Measurements from ENCODE around the gene KPNA6.
"Not testable (repeated sequence)": the region's sequence is repeated elsewhere in the genome, so short reads cannot be mapped to it uniquely, and the experiment has no call there.

Gene KPNA6

GRCh38 chr1:32107742-32108661, at the start of gene KPNA6:
Gene KPNA6, plus strand, starts transcription at chr1:32108056. Its CDS starts 75 bp downstream, at chr1:32108131.
- peak; percentile 77 to 80 for DNase-seq (ENCODE audit: low read depth in 2 of 2)

DNA sequence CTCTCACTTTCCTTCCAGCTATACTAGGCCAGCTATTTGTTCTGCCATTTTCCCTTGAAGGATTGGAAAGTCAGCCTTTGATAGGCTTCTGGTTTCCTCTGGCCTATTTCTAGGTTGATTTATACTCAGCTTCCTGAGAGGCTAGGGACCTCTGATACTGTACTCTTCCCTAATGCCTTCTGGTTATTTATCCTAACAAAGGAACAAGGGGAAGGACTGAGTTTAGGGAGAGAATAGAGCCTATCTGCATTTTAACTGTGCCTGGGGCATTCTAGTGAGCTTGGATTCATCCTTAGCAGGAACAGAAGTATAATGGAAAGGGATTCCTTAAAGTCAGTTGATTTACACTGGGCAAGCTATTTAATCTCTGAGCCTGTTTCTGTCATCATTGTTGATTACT, 46.9 kb upstream of the KPNA6 start:
- no peak for DNase-seq (ENCODE audit: low read depth in 2 of 2)

DNA sequence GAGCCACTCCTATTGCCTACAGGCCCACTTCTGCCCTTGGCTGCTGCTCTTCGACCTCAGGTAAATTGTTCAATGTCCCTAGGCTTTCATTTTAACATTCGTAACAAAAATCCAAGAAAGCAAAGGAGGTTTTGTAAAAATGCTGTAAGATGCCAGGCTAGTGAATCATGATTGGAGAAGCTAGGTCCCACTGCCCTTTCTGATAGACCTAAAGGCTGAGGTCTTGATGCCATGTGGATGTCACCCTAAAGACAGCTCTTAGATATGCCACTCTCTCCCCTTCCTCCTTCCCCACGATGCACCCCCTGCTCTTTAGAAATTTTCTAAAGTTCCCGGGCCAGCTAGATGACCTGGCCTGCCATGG, 45.0 kb upstream of the KPNA6 start:
- DNase-seq (ENCODE audit: low read depth in 2 of 2), result no peak

- no peak for DNase-seq (ENCODE audit: low read depth in 2 of 2)
Observed at GRCh38 chr1:32063261-32063681, 44.6 kb upstream of the KPNA6 start.

DNA sequence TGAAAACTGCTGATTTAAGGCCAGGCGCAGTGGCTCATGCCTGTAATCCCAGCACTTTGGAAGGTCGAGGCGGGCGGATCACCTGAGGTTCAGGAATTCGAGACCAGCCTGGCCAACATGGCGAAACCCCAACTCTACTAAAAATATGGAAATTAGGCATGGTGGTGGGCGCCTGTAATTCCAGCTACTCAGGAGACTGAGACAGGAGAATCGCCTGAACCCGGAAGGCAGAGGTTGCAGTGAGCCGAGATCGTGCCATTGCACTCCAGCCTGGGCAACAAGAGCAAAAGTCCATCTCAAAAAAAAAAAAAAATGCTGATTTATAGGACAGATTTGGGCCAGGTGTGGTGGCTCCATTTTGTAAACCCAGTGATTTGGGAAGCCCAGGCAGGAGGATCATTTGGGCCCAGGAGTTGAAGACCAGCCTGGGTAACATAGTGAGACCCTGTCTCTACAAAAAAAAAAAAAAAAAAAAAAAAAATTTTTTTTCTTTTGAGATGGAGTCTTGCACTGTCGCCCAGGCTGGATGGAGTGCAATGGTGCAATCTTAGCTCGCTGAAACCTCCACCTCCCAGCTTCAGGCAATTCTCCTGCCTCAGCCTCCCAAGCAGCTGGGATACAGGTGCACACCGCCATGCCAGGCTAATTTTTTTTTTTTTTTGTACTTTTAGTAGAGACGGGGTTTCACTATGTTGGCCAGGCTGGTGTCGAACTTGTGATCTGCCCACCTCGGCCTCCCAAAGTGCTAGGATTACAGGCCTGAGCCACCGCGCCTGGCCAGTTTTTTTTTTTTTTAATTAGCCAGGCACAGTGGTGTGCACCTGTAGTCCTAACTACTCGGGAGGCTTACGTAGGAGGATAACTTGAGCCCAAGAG, 42.0 kb upstream of the KPNA6 start:
- not testable (repeated sequence) for DNase-seq (ENCODE audit: low read depth in 2 of 2)

DNA sequence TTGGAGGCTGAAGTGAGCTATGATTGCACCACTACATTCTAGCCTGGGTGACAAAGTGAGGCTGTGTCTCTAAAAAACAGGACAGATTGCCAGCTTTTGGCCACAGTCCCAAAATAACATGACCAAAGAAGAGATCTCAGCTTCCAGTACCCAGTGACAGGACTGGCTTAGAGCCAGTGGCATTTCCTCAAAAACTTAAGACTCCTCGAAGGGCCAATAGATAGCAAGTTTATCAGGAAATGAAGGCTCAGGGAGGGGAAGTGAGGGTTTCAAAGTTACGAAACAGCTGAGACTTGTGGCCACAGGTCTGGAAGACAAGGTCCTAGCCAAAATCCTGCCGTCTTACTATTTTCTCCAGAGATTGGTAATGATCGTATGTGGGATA, 41.4 kb upstream of the KPNA6 start:
- DNase-seq (ENCODE audit: low read depth in 2 of 2), result no peak

GRCh38 chr1:32068957-32069588, 38.8 kb upstream of the KPNA6 start:
- no peak for DNase-seq (ENCODE audit: low read depth in 2 of 2)

DNA sequence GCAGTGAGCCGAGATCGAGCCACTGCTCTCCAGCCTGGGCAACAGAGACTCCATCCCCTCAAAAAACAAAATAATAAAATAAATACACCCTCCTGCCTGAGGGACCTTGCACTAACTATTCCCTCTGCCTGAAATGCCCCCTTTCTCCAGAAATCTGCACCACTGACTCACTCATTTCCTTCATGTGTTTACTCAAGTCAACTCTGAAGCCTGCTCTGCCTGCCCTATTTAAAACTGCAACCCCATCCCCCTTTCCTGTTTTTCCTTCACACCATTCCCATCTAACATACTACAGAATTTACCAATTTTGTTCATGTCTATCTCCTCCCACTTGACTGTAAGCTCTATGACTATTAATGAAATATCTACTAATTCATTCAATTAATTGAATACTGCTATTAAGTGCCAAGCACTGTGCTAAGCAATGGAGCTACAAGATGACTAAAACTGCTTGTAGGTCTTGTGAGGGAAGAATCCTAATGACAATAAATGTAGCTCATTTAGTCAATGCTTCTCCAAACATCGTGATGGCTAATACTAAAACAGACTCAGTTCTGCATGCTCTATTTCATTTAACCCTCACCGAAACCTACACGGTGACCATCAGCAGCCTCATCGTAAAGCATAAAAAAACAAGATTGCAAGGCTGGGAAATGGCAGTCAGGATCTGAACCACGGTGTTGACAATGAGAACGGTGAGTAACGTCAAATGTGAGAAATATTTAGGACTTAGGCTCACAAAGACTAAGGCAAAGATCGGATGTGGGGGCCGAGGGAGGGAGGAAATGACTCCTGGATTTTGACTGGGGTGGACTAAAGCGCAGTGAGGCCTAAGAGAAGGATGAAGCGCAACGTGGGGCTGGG, 35.9 kb upstream of the KPNA6 start:
- no peak for DNase-seq (ENCODE audit: low read depth in 2 of 2)

- peak; percentile 90 to 93 for DNase-seq (ENCODE audit: low read depth in 2 of 2)
Observed at GRCh38 chr1:32072622-32073298, 35.1 kb upstream of the KPNA6 start, which contains the start of gene TMEM39B. Gene TMEM39B, plus strand, starts transcription at chr1:32072939. Its CDS starts 109 bp downstream, at chr1:32073048.

DNA sequence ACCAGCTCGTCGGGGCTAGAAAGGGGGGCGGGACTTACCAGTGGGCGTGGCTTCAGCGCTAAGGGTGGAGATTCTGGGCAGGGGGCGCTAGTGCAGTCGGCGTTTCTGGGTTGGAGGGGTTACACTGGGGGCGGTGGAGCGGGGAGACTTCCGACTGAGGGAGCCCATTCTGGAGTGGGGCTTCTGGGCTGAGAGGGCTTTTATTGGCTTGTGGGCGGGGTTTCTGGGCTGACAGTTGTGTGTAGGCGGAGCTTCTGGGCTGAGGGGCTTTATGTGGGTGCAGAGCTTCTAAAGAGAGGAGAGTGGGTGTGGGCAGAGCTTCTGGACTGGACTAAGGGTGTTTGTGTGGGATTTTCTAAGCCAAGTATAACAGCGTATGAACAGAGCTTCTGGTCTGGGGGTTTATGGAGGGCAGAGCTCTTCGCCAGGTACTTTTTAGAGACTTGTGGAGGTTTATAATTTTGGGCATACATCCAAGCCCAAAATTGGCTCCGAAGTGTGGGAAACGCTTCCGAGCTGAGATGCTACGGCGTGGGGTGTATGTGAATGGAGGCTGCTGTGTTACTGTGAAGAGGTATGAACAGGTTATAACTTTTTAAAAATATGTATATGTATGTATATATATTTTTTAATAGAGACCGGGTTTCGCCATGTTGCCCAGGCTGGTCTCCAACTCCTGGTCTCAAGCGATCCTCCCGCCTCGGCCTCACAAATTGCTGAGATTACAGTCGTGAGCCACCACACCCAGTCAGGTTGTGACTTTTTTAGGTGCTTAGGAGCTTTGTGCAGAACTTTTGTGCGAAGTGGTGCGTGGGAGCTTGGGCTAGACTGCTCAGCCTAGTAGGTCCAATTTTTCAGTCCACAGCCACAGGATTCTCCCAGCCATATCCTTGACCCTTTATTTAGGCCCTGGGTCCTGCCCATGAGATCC, 34.3 kb upstream of the KPNA6 start:
- no peak for DNase-seq (ENCODE audit: low read depth in 2 of 2)

- DNase-seq (ENCODE audit: low read depth in 2 of 2), result no peak
Observed at GRCh38 chr1:32074841-32075240, 33.0 kb upstream of the KPNA6 start.

- no peak for DNase-seq (ENCODE audit: low read depth in 2 of 2)
Observed at GRCh38 chr1:32077451-32077850, 30.4 kb upstream of the KPNA6 start.

GRCh38 chr1:32082022-32082421, 25.8 kb upstream of the KPNA6 start:
- no peak for DNase-seq (ENCODE audit: low read depth in 2 of 2)

DNA sequence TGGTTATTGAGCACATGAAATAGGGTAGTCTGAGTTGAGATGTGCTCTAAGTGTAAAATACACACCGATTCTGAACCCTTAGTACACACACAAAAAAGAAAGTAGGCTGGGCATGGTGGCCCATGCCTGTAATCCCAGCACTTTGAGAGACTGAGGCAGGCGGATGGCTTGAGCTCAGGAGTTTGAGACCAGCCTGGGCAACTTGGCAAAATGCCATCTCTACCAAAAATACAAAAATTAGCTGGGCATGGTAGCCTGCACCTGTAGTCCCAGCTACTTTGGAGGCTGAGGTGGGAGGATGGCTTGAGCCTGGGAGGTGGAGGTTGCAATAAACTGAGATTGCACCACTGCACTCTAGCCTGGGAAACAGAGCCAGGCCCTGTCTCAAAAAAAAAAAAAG, 21.5 kb upstream of the KPNA6 start:
- DNase-seq (ENCODE audit: low read depth in 2 of 2), result not testable (repeated sequence)

DNA sequence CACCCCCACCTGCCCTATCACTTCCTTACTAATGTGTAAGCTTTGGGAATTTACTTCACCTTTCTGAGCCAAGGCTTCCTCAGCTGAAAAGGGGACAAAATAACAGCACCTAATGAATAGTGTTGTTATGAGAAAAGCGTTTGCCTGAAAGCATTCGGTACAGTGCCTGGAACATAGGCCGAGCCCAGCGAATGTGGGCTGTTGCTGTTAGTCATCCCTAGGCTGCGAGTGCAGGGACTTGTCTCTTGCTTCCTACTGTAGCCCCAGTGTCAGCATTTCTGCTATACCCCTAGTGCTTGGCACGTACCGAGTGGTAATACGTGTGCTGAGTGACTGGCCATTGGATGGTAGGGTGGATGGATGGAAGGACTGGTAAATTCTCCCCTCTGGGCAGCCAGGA, 16.7 kb upstream of the KPNA6 start:
- no peak for DNase-seq (ENCODE audit: low read depth in 2 of 2)

DNA sequence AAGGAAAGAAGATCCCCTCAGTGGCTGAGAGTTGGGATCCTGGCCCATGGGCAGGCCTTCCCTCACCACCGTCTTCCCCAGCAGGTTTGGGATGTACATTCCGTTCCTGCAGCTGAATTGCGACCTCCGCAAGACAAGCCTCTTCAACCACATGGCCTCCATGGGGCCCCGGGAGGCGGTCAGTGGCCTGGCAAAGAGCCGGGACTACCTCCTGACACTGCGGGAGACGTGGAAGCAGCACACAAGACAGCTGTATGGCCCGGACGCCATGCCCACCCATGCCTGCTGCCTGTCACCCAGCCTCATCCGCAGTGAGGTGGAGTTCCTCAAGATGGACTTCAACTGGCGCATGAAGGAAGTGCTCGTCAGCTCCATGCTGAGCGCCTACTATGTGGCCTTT, 16.3 kb upstream of the KPNA6 start:
- DNase-seq (ENCODE audit: low read depth in 2 of 2), result no peak

DNA sequence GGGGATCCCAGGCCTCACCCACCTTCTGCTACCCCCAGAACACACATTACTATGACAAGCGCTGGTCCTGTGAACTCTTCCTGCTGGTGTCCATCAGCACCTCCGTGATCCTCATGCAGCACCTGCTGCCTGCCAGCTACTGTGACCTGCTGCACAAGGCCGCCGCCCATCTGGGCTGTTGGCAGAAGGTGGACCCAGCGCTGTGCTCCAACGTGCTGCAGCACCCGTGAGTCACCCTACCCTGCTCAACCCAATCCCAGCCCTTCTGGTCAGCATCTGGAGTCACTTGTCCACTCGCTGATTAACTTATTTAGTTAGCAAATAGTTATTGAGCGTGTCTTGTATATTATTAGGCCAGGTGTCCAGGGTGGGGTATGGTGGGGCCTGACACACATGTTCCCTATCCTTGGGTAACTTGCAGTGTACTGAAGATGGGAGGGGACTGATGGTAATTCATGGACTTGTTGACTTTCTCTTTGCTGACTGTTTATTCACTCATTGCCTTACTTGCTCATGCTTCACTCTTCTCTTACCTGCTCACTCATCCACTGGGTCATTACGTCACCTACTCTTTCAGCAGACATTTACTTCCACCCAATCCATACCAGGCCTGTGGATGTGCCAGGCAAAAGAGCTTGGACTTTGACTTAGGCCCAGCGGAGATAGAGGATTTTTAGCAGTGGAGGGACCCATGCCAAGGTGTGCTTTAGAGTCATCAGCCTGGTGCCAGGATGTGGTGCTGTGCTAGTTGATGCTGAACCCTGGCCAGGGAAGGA, 12.9 kb upstream of the KPNA6 start:
- no peak for DNase-seq (ENCODE audit: low read depth in 2 of 2)

- DNase-seq (ENCODE audit: low read depth in 2 of 2), result no peak
Observed at GRCh38 chr1:32099426-32099825, 8.4 kb upstream of the KPNA6 start.

DNA sequence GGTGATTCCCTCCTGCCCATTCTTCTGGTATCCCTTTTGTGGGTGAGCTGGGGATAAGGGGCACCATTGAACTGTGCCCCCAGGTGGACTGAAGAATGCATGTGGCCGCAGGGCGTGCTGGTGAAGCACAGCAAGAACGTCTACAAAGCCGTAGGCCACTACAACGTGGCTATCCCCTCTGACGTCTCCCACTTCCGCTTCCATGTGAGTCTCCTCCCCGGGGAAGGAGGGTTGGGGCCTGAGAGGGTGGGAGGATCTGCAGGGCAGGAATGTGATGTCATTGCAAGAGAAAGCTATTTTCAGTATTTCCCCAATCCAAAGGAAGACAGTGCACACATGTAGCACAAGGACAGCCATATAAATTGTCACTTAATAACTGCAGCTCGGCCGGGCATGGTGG, 7.5 kb upstream of the KPNA6 start:
- DNase-seq (ENCODE audit: low read depth in 2 of 2), result no peak

All from stimulated activated CD8-positive, alpha-beta memory T cell treated with anti-CD3 and anti-CD28 coated beads, Interleukin-15, amount 100 ng/mL, for 48 hours (primary cell).